ENCODE measurements around the gene BTBD9. TPM values are rescaled to one million over a fixed set of nuclear protein-coding genes. Genes with fewer than 3 reads are reported as not detected.

The BTBD9 gene
- total RNA-seq, 4 donors from 2014 or later, result 15.4 to 50.0 (median 21.9) TPM

- no peaks in the 10 kb centered on the region for H3K27me3 ChIP-seq
- no peak overlapping the region for H3K4me3 ChIP-seq
- DNase-seq (ENCODE audit: low spot score in 2 of 2), result no peak
- no peak for TF ChIP-seq POLR2A (IDR thresholded peaks at IDR 0.05)
- TF ChIP-seq EP300 (IDR thresholded peaks at IDR 0.05), result no peak
- TF ChIP-seq, protein P1, sequence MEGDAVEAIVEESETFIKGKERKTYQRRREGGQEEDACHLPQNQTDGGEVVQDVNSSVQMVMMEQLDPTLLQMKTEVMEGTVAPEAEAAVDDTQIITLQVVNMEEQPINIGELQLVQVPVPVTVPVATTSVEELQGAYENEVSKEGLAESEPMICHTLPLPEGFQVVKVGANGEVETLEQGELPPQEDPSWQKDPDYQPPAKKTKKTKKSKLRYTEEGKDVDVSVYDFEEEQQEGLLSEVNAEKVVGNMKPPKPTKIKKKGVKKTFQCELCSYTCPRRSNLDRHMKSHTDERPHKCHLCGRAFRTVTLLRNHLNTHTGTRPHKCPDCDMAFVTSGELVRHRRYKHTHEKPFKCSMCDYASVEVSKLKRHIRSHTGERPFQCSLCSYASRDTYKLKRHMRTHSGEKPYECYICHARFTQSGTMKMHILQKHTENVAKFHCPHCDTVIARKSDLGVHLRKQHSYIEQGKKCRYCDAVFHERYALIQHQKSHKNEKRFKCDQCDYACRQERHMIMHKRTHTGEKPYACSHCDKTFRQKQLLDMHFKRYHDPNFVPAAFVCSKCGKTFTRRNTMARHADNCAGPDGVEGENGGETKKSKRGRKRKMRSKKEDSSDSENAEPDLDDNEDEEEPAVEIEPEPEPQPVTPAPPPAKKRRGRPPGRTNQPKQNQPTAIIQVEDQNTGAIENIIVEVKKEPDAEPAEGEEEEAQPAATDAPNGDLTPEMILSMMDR (IDR thresholded peaks at IDR 0.05), result no peak
- no peak for TF ChIP-seq POLR2AphosphoS5 (IDR thresholded peaks at IDR 0.05)
- H3K4me1 ChIP-seq, result peaks cover 4% of the 10 kb centered on the region
- no peaks in the 10 kb centered on the region for H3K36me3 ChIP-seq
- H3K27ac ChIP-seq, result no peak overlapping the region
- H3K9me3 ChIP-seq, result no peaks in the 10 kb centered on the region
- 92% methylated on average over 16 of the region's 17 CpGs for WGBS
Observed at GRCh38 chr6:38162493-38163185, 477.1 kb downstream of the BTBD9 start.

DNA sequence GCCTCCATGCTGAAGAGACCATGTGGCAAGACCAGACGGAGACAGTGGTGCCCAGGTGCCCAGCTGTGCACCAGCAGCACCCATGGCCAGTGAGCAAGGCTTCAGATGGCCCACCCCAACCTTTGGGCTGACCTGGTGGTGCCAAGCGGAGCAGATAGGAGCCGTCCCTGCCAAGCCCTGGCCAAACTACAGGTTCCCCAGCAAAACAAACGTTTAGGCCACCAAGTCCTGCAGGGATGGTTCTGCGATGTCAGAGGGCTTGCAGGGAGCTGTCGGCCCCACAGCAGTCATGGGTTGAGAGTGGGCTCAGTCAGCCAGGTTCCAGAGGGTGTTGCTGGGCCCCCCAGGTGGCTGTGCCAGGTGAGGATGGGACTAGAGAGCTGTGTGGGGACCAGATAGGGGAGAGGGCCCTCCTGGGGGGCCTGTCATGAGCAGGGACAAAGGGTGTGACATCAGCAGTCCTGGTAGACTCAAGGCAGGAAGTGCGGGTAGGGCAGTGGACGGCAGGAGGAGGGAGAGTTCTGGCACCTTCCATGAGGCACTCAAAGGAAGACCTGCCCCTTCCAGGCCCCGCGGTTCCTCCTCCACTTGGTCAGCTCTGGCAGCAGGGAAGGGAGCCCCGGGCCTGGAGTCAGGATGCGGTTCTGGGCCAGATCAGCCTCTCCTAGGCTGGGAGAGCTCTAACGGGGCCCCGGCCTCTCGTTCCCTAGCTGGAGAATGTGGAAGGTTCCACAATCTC, 477.8 kb downstream of the BTBD9 start:
- Histone ChIP-seq H3K27me3 (no peaks in the 10 kb centered on the region), H3K4me3 (no peak overlapping the region), H3K27ac (no peak overlapping the region), H3K36me3 (no peaks in the 10 kb centered on the region), H3K9me3 (no peaks in the 10 kb centered on the region), H3K4me1 (peaks cover 4% of the 10 kb centered on the region)
- DNase-seq (ENCODE audit: low spot score in 2 of 2), result no peak
- 90% methylated on average over 14 of the region's 15 CpGs for WGBS
- TF ChIP-seq, protein P1 (IDR thresholded peaks at IDR 0.05), result no peak
- TF ChIP-seq POLR2A (IDR thresholded peaks at IDR 0.05) (no peak), EP300 (IDR thresholded peaks at IDR 0.05) (no peak), POLR2AphosphoS5 (IDR thresholded peaks at IDR 0.05) (no peak)

GRCh38 chr6:38161331-38161730, 478.4 kb downstream of the BTBD9 start:
- TF ChIP-seq, protein P1 (IDR thresholded peaks at IDR 0.05), result no peak
- TF ChIP-seq POLR2A (IDR thresholded peaks at IDR 0.05), result no peak
- TF ChIP-seq POLR2AphosphoS5 (IDR thresholded peaks at IDR 0.05), result no peak
- TF ChIP-seq EP300 (IDR thresholded peaks at IDR 0.05), result no peak
- no peak overlapping the region for H3K4me3 ChIP-seq
- no peaks in the 10 kb centered on the region for H3K36me3 ChIP-seq
- no peaks in the 10 kb centered on the region for H3K9me3 ChIP-seq
- peaks cover 4% of the 10 kb centered on the region for H3K4me1 ChIP-seq
- no peak for DNase-seq (ENCODE audit: low spot score in 2 of 2)
- 96% methylated on average over 15 of the region's 15 CpGs for WGBS
- no peak overlapping the region for H3K27ac ChIP-seq
- no peaks in the 10 kb centered on the region for H3K27me3 ChIP-seq

- H3K9me3 ChIP-seq, result no peaks in the 10 kb centered on the region
- no peaks in the 10 kb centered on the region for H3K27me3 ChIP-seq
- 96% methylated on average over 25 of the region's 25 CpGs for WGBS
- H3K36me3 ChIP-seq, result no peaks in the 10 kb centered on the region
- no peak for DNase-seq (ENCODE audit: low spot score in 2 of 2)
- H3K4me1 ChIP-seq, result peaks cover 4% of the 10 kb centered on the region
- no peak overlapping the region for H3K27ac ChIP-seq
- no peak overlapping the region for H3K4me3 ChIP-seq
- no peak for TF ChIP-seq EP300 (IDR thresholded peaks at IDR 0.05)
- TF ChIP-seq, protein P1 (IDR thresholded peaks at IDR 0.05), result no peak
- no peak for TF ChIP-seq POLR2AphosphoS5 (IDR thresholded peaks at IDR 0.05)
- TF ChIP-seq POLR2A (IDR thresholded peaks at IDR 0.05), result no peak
Observed at GRCh38 chr6:38160831-38161230, 478.9 kb downstream of the BTBD9 start.

- Histone ChIP-seq H3K9me3 (no peaks in the 10 kb centered on the region), H3K4me1 (peaks cover 1% of the 10 kb centered on the region), H3K36me3 (peaks cover 2% of the 10 kb centered on the region), H3K27me3 (no peaks in the 10 kb centered on the region), H3K27ac (no peak overlapping the region), H3K4me3 (no peak overlapping the region)
- DNase-seq (ENCODE audit: low spot score in 2 of 2), result no peak
- TF ChIP-seq POLR2AphosphoS5 (IDR thresholded peaks at IDR 0.05) (no peak), EP300 (IDR thresholded peaks at IDR 0.05) (no peak), POLR2A (IDR thresholded peaks at IDR 0.05) (no peak)
- TF ChIP-seq, protein P1 (IDR thresholded peaks at IDR 0.05), result no peak
- WGBS, result 91% methylated on average over 8 of the region's 8 CpGs
Observed at GRCh38 chr6:38159596-38159995, 480.1 kb downstream of the BTBD9 start.
